CD4-positive, alpha-beta T cell treated with Interleukin-21 for 1 hour (primary cell): Measurements from ENCODE around the gene NEDD9.

Experiments used
- DNase-seq: peaks from one replicate; pipeline ENCODE4 v3.0.0-alpha.2; 2020

Gene NEDD9

DNA sequence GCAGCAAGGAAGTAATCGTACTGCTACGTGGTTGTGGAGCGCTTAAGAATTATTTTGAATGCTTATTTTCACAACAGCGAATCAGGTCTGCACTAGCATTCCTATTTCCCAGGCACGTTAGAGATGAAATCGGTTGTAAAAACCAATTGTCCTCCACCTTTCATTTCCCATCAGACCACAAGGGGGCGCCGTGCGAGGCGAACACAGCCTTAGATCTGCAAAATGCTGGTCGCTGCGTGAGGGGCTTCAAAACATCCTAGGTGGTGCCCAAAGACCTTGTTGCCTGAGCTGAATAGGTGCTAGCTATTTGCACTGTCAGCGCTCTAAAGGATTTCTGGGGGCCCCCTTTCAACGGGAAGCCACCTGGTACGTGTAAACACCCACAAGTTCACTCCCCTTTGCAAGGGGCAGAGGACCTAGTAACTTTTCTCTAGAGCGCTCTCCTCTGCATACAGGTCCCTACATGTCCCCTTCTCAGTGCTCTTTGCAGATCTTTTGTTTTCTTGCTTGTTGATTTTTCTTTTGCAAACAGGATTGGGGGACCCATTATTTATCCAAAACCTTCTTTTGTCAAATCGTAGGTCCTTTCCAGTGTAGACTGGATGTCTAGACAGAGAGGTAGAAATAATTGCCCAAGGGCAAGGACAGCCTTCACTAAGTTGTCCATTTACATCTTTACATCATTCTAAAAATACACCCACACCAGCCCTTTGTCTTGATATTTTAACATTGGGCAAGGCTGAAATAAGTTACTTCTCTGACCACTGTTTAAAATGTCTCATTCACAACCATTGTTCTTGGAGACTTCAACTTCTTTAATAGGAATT lies 59.8 kb downstream of the NEDD9 start:
- peak; percentile 75 for DNase-seq

DNA sequence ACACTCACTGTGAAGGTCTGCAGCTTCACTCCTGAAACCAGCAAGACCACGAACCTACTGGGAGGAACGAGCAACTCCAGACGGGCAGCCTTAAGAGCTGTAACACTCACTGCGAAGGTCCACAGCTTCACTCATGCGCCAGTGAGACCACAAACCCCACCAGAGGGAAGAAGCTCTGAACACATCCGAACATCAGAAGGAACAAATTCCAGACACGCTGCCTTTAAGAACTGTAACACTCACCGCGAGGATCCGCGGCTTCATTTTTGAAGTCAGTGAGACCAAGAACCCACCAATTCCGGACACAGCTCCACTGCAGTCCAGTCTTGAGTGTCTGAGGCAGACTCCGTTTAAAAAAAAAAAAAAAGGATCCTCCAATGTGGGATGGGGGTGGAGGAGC lies 60.5 kb downstream of the NEDD9 start:
- no peak for DNase-seq

DNA sequence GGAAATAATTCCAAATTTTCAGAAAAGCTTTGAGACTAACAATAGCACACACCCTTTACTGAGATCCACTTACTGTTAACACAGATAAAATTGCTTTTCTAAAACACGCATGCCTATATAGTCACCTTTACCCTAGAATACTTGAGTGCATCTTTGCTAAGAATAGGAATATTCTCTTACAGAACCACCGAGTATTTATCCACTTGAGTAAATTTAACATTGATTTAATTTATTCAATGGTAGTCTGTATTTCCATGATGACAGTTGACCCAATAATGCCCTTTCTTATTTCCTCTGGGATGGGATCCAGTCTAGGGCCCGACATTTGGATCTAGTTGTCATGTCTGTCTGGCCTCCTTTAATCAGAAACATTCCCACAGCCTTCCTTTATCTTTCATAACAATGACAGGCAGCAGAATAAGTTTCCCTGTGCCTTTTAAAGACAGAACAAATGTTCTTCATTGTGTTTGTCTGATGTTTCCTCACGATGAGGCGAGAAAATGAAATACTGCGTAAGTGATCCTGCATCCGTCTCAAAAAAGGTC lies 64.3 kb downstream of the NEDD9 start:
- no peak for DNase-seq

DNA sequence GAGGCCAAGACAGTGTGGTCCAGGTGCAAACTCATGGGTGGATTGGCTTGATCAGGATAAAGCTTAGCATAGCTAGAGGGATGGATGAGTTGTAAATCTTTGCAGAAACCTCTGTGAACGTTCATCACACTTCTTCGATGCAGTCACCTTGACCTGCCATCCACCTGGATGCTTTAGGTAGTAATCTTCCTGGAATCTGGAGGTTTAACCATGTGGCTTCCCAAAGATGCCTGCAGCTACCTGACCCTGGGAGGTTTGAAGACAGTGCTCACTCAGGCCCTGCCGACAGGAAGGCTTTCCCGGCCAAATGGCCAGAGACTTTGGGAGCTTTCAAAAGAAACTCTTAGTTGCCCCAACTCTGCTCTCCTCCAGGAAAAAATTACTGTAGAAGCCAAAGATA lies 65.5 kb downstream of the NEDD9 start:
- DNase-seq, result no peak

DNA sequence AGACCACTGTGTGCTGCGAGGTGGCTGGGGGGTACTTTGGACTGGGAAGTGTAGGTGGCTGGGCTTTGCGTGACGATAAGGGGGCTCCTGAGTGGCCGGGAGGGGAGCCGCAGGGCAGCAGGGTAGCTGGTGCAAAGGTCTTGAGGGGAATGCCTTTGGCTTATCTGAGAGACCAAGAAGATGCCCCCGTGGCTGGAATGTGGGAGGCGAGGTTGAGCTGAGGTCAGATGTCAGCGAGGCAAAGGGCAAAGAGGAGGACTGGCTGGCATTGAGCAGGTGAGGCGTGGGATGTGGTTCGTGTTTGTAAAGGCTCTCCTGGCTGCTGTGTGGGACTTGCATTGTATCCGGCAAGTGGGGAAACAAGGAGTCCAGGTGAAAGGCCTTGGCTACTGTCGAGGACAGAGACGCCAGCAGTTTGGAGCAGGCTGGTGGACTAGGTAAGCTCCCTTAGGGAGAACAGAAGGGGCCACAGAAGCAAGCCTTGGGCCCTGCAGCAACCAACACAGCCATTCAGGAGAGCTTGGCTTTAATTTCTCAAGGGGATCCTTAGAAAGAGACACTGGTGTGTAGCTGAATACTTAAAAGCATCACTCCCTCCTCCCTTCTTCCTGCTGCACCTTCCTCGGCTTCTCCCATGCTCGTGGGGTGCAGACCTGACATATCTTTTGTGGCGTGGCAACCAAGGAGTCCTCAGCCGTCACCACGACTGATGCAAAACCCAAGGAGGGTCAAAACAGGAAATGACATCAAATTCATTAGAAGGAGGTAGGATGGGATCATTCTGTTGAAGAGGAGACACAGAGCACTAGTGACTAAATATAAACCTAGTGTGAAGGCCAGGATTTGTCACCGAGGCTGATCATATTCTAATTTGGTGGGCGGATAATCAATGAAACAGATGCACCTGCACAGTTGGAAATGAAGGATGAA lies 67.5 kb downstream of the NEDD9 start:
- no peak for DNase-seq

DNA sequence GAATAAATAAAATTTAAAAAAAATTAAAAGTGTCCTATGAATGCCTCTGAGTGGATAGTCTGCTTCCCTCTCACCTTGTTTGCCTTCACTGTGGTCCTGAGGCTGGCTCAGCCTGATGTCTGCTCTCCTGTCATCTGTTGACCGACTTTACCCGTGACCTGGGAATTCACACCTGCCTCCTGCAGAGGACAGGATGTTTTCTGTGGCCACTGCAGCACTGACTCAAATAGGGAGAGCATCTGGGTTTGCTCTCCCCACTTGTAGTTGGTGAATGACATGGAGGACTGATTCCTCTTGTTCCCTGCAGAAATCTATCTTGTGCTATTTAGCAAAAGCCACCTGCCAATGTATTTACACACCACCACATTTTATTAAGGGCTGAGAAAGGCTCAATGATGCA lies 68.5 kb downstream of the NEDD9 start:
- no peak for DNase-seq

DNA sequence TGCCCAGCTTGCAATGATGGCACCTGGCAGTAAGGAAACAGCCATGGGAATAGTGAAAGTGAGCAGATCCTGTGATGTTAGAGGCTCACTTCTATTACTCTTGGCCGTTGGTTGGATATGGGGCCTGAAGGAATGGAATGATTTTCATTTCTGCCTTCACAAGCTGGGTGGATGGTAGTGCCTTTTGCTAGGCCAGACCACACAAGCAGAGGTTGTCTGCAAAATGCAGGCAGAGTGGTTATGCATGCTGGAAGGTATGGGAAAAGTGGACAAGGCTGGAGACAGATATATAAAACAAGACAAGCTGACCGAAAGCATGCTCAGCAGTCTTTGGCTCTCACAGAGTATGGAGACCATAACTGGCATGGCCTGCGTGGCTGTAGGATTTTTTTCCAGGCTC lies 70.2 kb downstream of the NEDD9 start:
- no peak for DNase-seq

DNA sequence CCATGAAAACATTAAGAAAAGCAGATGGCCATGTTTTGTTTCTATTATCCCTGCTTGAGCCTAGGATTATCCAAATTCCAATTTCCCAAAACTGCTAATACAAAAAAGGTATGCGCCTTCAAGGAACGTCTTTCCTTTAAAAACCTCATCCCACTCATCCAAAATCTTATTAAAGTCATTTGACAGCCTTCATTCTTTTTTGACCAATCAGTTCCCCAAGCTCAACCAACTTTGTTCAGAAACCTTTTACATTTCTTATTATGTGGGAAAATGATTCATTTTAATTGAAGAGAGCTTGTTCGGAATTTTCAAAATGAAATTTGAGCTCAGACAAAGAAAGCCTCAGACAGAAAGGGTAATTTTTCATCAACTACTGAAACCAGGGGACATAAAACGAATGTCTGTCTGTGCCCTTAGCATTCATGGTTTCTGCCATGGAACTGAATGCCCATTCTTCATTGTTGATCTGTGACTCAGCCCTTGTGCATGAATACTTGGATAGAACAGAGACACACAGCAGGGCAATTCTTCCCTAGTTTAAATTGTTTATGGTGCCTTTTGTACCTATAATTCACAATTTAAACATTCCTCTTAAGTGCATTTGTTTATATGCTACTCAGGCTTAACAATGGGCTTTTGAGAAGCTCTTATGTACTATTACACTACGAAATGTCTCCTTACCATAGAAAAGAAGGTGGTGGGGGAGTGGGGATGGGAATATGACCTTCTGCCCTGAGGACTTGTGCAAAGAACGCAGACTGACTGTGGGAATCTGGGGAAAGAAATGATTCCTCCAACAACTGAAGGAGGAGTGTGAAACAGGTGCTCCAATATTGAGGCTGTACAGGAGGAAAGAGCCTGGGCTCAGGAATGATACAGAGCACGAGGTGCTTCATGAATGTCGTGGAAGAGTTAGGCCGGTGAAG lies 71.2 kb downstream of the NEDD9 start:
- DNase-seq, result no peak

DNA sequence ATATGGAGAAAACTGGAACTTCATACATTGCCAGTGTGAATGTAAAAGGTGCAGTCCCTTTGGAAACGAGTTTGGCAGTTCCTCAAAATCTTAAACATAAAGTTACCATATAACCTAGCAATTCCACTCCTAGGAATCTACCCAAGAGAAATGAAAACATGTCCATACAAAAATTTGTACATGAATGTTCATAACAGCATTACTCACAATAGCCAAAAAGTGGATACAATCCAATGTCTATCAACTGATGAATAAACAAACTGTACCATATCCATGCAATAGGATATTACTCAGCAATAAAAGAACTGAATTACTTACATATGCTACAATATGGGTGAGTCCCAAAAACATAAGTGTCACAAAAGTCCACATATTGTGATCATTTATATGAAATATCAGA lies 72.3 kb downstream of the NEDD9 start:
- no peak for DNase-seq

DNA sequence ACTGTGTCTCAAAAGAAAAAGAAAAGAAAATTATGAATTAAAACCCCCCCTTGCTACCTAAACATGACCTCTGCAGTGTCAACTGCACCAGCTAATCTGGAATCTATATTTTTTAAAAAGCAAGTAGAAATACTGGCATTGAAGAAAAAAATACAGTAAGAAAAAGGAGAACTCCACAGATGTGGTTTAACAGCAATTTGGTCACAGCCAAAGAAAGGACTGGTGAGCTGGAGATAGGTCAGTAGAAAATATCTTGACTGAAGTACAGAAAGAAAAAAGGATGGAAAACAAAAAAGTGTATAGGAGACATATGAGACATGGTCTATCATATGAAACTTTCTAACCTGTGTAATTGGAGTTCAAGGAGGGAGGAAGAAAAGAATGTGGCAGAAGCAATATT lies 76.9 kb downstream of the NEDD9 start:
- DNase-seq, result no peak

DNA sequence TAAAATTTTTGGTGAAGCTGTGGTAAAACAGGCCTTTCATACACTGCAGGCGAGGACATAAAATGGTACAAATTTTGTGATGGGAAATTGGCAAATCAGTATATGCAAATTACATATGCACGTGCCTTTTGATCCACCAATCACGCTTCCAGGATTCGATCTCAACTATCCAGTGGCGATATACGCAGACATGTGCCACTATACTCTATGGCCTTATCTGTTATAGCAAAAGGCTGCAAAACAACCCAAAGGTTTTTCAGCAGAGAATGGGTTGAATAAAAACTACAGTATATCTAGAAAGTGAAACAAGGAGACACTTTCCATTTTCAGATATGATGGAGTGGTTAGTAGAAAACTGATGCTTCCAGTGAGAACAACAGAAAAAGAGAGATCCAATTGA lies 79.0 kb downstream of the NEDD9 start:
- DNase-seq, result no peak

DNA sequence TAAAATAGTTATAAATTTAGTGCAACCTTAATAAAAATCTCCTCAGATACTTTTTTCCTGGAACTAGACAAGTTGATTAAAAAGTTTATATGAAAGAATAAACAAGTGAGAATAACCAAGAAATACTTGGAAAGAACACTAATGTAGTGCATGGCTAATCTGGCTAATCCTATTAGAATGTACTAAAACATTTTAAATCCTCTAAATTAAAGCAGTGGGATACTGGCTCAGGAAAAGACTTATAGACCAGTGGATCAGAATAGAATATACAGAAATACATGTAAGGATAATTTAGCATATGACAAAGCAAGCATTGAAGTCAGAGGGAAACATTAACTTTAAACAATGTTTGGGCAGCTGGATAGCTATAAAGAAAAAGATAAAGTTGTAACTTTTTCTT lies 79.9 kb downstream of the NEDD9 start:
- DNase-seq, result no peak

DNA sequence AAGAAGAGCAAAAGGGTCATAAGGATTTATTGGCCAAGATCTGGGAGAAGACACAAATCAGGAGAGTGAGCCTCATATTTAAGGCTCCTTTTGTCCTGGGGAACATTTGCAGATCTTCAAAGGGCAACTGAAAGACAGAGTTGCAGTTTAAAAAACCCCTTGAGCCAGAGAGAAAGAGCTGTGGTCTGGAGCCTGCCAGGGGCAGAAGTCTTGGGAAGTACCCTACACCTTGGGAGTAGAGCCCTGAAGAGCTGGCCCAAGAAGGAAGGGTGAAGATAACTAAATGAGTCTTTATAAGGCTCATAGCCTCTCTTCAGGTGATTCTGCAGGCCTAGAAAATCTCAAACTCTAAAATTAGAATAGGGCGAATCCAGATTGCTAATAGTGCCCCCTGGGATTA lies 81.0 kb downstream of the NEDD9 start:
- DNase-seq, result no peak

DNA sequence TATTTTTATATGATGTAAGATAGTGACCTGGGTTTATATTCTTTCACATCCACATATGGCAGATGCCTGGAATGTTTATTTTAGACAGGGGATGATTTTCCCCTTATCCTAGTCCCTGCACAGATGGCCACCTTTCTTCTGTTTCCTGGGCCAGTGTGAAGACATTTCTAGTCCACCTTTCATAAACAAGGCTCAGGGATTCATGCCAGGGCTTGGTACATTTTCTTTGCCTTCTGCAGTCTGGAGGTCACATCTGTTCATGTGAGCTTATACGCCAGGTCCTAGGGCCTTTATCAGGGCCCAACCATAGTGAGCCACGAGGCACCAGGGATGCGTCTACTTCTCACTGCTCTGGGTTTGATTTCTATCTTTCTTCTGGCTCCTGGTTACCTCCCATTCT lies 82.9 kb downstream of the NEDD9 start:
- no peak for DNase-seq

DNA sequence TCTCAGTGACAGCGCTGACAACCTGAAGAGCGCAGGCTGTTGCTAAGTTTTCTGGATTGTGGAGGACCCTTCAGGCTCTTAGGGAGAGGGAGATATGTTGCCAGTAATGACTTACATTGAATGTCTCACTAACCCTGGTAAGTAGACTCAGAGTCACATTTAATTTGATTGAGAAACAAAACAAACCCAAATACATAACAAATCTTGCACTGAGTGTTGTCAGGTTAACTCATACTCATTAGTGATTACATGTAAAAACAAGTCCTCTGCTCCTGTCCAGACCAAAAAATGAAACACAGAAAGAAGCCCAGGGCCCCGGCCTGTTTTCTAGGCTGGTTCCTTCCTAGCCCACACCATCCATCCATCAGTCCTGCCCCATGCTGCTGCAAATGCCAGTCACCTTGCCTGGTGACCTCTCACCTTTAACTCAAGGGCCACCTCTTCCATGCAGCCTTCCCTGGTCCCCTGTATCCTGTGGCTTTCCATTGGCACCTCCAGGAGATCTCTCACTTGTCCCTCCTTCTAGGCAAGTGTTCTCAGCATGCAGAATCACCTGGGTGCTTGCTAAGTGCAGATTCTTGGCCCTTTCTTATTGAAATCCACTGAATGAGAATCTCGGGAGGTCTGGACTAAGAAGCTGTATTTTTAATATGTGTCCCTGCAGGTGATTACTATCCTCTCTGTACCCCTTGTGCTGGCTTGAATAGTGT lies 86.2 kb downstream of the NEDD9 start:
- DNase-seq, result no peak

DNA sequence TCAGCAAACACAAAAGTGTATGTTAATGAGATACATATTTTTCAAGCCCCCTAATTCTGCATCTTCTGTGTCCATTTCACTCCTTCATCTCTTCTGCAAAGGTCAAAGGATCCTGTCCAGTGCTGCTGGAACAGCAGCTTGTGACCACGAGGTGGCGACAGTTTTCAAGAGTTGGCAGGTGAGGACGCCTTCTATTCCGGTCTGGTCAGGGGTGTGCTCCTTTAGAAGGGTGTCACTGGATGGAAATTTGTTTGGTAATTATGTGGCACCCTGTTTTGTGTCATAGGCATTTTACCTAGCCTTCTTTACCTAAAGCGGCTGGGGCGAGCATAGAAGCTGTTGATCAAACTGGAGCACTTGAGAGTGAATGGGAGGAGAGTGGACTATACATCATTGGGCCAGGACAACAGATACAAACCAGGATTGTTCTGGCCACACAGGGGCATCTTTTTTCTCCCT lies 88.0 kb downstream of the NEDD9 start:
- DNase-seq, result peak; percentile 78

DNA sequence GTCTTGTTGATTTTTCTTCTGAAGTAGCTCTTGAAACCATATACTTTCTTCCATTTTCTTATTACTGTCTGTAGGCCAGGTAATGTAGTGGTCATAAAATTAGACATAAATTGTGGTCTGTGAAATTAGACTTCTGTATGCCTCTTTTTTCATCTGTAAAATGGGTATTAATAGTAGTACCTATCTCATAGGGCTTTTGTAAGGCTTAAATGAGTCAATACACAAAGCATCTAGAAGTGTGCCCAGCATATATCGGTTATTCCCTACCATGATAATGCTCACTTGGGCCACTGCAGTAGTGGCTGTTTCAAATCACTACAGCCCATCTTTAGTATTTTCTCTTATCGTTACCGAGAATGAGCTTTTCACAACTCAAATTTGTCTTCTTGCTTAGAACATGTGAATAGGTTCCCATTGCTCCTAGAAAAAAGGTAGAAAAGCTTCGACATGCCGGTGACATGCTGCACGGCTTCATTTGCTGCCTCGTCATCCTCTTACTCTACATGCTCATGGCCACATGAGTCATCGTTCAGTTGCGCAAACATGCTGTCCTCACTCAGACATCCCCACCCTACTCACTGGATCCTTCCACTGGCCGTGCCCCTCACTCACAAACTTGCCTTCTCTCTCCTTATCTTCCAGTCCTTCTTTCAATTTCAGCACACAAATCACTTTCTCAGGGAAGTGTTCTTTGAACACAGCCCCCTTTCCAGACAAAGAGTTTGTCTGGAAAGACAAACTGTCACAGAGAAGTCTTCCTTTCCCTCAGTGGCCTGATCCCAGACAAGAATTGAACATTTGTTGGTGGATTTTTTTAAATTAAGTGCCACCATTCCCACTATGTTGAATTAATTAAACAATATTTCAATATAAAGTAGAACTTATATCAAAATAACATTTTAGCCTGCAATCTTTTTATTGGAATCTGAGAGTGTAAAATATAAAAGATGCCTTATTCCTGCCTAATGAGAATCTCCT lies 88.8 kb downstream of the NEDD9 start:
- no peak for DNase-seq

DNA sequence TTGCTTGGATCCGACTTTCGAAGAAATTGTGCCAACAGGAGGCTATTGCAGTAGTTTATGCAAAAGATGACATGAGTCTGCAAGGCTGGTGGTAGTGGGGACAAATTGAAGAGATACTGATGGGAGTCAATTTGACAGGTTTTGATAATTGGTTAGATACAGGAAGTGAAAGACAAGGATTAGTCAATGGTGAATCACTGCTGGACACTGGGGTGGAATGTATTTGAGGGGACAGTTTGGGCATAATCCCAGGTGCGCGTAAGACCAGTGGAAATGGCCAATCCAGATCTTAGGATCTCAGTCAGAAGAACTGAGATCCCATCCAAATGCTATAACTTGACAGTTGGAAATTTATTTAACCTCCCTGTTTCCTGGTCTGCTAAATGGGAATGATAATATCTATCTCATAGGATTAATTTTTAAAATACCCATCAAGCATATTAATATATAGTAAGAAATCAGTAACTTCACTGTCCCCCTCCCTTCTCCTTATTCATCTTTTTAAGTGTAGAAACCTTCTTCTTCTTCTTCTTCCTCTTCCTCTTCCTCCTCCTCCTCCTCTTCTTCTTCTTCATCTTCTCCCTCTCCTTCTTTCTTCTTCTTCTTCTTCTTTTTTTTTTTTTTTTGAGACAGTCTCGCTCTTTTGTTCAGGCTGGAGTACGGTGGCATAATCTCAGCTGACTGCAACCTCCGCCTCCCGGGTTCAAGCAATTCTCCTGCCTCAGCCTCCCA lies 90.0 kb downstream of the NEDD9 start:
- DNase-seq, result no peak

DNA sequence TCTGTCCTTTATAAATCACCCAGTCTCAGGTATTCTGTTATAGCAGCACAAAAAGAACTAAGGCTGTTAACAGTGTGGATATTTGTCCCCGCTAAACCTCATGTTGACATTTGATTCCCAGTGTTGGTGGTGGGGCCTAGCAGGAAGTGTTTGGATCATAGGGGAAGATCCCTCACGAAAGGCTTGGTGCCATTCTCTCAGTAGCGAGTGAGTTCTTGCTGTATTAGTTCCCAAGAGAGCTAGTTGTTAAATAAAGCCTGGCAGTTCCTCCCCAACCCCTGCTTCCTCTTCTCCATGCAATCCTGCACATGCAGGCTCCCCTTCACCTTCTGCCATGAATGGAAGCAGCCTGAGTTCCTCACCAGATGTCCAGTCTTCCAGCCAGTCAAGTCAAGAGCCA lies 91.2 kb downstream of the NEDD9 start:
- no peak for DNase-seq

DNA sequence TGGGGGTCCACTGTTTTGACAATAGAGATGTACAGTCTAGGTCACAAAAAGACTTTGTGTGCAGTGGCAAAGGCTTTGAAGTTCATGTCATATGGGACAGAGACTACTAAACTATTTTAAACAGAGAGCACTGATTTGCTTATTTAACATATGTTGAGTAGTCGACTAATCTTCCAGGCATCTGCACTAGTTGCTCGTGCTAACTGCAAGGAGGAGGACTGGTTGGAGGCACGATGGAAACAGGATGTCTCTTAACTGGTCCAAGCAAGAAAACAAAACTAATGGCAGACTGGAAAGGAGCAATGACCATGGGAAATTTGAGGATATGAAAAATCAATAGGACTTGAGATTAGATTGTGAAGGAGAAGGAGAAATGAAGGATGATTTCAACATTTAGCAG lies 92.4 kb downstream of the NEDD9 start:
- DNase-seq, result no peak
